ENCODE results near the gene CWH43. TPM values are rescaled to one million over a fixed set of nuclear protein-coding genes. Genes with fewer than 3 reads are reported as not detected.
"Not testable (repeated sequence)": the region's sequence is repeated elsewhere in the genome, so short reads cannot be mapped to it uniquely, and the experiment has no call there.

Gene CWH43
- total RNA-seq, 1 donor from 2014 or later, result not detected

GRCh38 chr4:48970471-48970921 lies 15.6 kb upstream of the CWH43 start:
- DNase-seq (ENCODE audit: low spot score), result no peak
- H3K4me1 Mint-ChIP-seq (ENCODE audit: unreplicated experiment), result no peaks in the 10 kb centered on the region
- no peak overlapping the region for H3K27ac Mint-ChIP-seq (ENCODE audit: unreplicated experiment)
- no peaks in the 10 kb centered on the region for H3K36me3 Mint-ChIP-seq (ENCODE audit: low read depth, unreplicated experiment)
- no peaks in the 10 kb centered on the region for H3K9me3 Mint-ChIP-seq (ENCODE audit: unreplicated experiment)
- no peak overlapping the region for H3K4me3 Mint-ChIP-seq (ENCODE audit: unreplicated experiment)
- no peak for TF ChIP-seq CTCF (IDR thresholded peaks at IDR 0.05; ENCODE audit: unreplicated experiment)
- H3K27me3 Mint-ChIP-seq (ENCODE audit: unreplicated experiment), result peaks cover 4% of the 10 kb centered on the region

GRCh38 chr4:48974979-48975640 lies 11.0 kb upstream of the CWH43 start:
- no peak overlapping the region for H3K27ac Mint-ChIP-seq (ENCODE audit: unreplicated experiment)
- H3K9me3 Mint-ChIP-seq (ENCODE audit: unreplicated experiment), result no peaks in the 10 kb centered on the region
- H3K36me3 Mint-ChIP-seq (ENCODE audit: low read depth, unreplicated experiment), result no peaks in the 10 kb centered on the region

GRCh38 chr4:48976041-48976440 lies 10.0 kb upstream of the CWH43 start:
- Mint-ChIP-seq H3K27ac (ENCODE audit: unreplicated experiment) (no peak overlapping the region), H3K4me1 (ENCODE audit: unreplicated experiment) (no peaks in the 10 kb centered on the region), H3K4me3 (ENCODE audit: unreplicated experiment) (no peak overlapping the region), H3K9me3 (ENCODE audit: unreplicated experiment) (no peaks in the 10 kb centered on the region), H3K27me3 (ENCODE audit: unreplicated experiment) (peaks cover 1% of the 10 kb centered on the region), H3K36me3 (ENCODE audit: low read depth, unreplicated experiment) (no peaks in the 10 kb centered on the region)
- DNase-seq (ENCODE audit: low spot score), result no peak
- no peak for TF ChIP-seq CTCF (IDR thresholded peaks at IDR 0.05; ENCODE audit: unreplicated experiment)

More at GRCh38 chr4:48974979-48975640, 11.0 kb upstream of the CWH43 start:
- no peak for DNase-seq (ENCODE audit: low spot score)
- H3K4me1 Mint-ChIP-seq (ENCODE audit: unreplicated experiment), result no peaks in the 10 kb centered on the region
- H3K27me3 Mint-ChIP-seq (ENCODE audit: unreplicated experiment), result peaks cover 1% of the 10 kb centered on the region
- TF ChIP-seq CTCF (IDR thresholded peaks at IDR 0.05; ENCODE audit: unreplicated experiment), result no peak
- H3K4me3 Mint-ChIP-seq (ENCODE audit: unreplicated experiment), result no peak overlapping the region

- H3K27ac Mint-ChIP-seq (ENCODE audit: unreplicated experiment), result no peak overlapping the region
- no peaks in the 10 kb centered on the region for H3K4me1 Mint-ChIP-seq (ENCODE audit: unreplicated experiment)
- H3K36me3 Mint-ChIP-seq (ENCODE audit: low read depth, unreplicated experiment), result no peaks in the 10 kb centered on the region
- DNase-seq (ENCODE audit: low spot score), result no peak
- no peaks in the 10 kb centered on the region for H3K27me3 Mint-ChIP-seq (ENCODE audit: unreplicated experiment)
- no peak overlapping the region for H3K4me3 Mint-ChIP-seq (ENCODE audit: unreplicated experiment)
- TF ChIP-seq CTCF (IDR thresholded peaks at IDR 0.05; ENCODE audit: unreplicated experiment), result no peak
- no peaks in the 10 kb centered on the region for H3K9me3 Mint-ChIP-seq (ENCODE audit: unreplicated experiment)
Observed at GRCh38 chr4:48979914-48980579, 6.0 kb upstream of the CWH43 start.

GRCh38 chr4:48984005-48984404 lies 2.1 kb upstream of the CWH43 start:
- H3K27me3 Mint-ChIP-seq (ENCODE audit: unreplicated experiment); H3K4me1 Mint-ChIP-seq (ENCODE audit: unreplicated experiment); DNase-seq (ENCODE audit: low spot score): not testable (repeated sequence)

More at GRCh38 chr4:48984005-48984404, 2.1 kb upstream of the CWH43 start:
- not testable (repeated sequence) for H3K27ac Mint-ChIP-seq (ENCODE audit: unreplicated experiment); H3K9me3 Mint-ChIP-seq (ENCODE audit: unreplicated experiment); H3K4me3 Mint-ChIP-seq (ENCODE audit: unreplicated experiment); H3K36me3 Mint-ChIP-seq (ENCODE audit: low read depth, unreplicated experiment)
